ENCODE measurements around the gene ENPP1.

The ENPP1 gene

GRCh38 chr6:131804131-131804530 lies 3.7 kb upstream of the ENPP1 start:
- peaks cover 0 to 9% of the 10 kb centered on the region in 2 donors for H3K27me3 ChIP-seq (ENCODE audit: control insufficient read depth in 1 of 2, insufficient read depth in 2 of 2, low read length in 2 of 2)
- no peak overlapping the region for H3K4me3 ChIP-seq (ENCODE audit: low read depth in 1 of 2, low read length in 2 of 2)
- no peaks in the 10 kb centered on the region for H3K9me3 ChIP-seq (ENCODE audit: control insufficient read depth in 1 of 2, low read length in 2 of 2)
- no peaks in the 10 kb centered on the region for H3K36me3 ChIP-seq (ENCODE audit: control insufficient read depth in 1 of 2, insufficient read depth in 2 of 2, low read length in 2 of 2)
- H3K9ac ChIP-seq (ENCODE audit: low read depth in 1 of 2, low read length in 2 of 2): no peak overlapping the region
- peaks cover 7 to 12% of the 10 kb centered on the region in 2 donors for H3K4me1 ChIP-seq (ENCODE audit: control insufficient read depth in 1 of 2, insufficient read depth in 2 of 2, low read length in 2 of 2)
- H3K27ac ChIP-seq (ENCODE audit: low read depth, low read length): no peak overlapping the region

GRCh38 chr6:131807321-131807643 lies 538 bp upstream of the ENPP1 start:
- Histone ChIP-seq H3K27ac (ENCODE audit: low read depth, low read length) (no peak overlapping the region), H3K36me3 (ENCODE audit: control insufficient read depth in 1 of 2, insufficient read depth in 2 of 2, low read length in 2 of 2) (no peaks in the 10 kb centered on the region), H3K4me1 (ENCODE audit: control insufficient read depth in 1 of 2, insufficient read depth in 2 of 2, low read length in 2 of 2) (peaks cover 7 to 12% of the 10 kb centered on the region in 2 donors), H3K9me3 (ENCODE audit: control insufficient read depth in 1 of 2, low read length in 2 of 2) (no peaks in the 10 kb centered on the region), H3K9ac (ENCODE audit: low read depth in 1 of 2, low read length in 2 of 2) (peak overlapping the region; percentile 34 to 44), H3K27me3 (ENCODE audit: control insufficient read depth in 1 of 2, insufficient read depth in 2 of 2, low read length in 2 of 2) (peaks cover 0 to 15% of the 10 kb centered on the region in 2 donors), H3K4me3 (ENCODE audit: low read depth in 1 of 2, low read length in 2 of 2) (peak overlapping the region; percentile 77 to 81)

- peaks cover 0 to 15% of the 10 kb centered on the region in 2 donors for H3K27me3 ChIP-seq (ENCODE audit: control insufficient read depth in 1 of 2, insufficient read depth in 2 of 2, low read length in 2 of 2)
- H3K4me3 ChIP-seq (ENCODE audit: low read depth in 1 of 2, low read length in 2 of 2): peak overlapping the region; percentile 71 to 73
- no peak overlapping the region for H3K27ac ChIP-seq (ENCODE audit: low read depth, low read length)
- peak overlapping the region in 1 of 2 donors; percentile 16 for H3K9ac ChIP-seq (ENCODE audit: low read depth in 1 of 2, low read length in 2 of 2)
- peaks cover 7 to 12% of the 10 kb centered on the region in 2 donors for H3K4me1 ChIP-seq (ENCODE audit: control insufficient read depth in 1 of 2, insufficient read depth in 2 of 2, low read length in 2 of 2)
- no peaks in the 10 kb centered on the region for H3K36me3 ChIP-seq (ENCODE audit: control insufficient read depth in 1 of 2, insufficient read depth in 2 of 2, low read length in 2 of 2)
- no peaks in the 10 kb centered on the region for H3K9me3 ChIP-seq (ENCODE audit: control insufficient read depth in 1 of 2, low read length in 2 of 2)
These were observed 845 bp downstream of the ENPP1 start for GRCh38 chr6:131808460-131809269.

- no peak overlapping the region for H3K4me3 ChIP-seq (ENCODE audit: low read depth in 1 of 2, low read length in 2 of 2)
- H3K4me1 ChIP-seq (ENCODE audit: control insufficient read depth in 1 of 2, insufficient read depth in 2 of 2, low read length in 2 of 2): peaks cover 7 to 12% of the 10 kb centered on the region in 2 donors
- H3K27me3 ChIP-seq (ENCODE audit: control insufficient read depth in 1 of 2, insufficient read depth in 2 of 2, low read length in 2 of 2): peaks cover 0 to 15% of the 10 kb centered on the region in 2 donors
- H3K9ac ChIP-seq (ENCODE audit: low read depth in 1 of 2, low read length in 2 of 2): no peak overlapping the region
- H3K36me3 ChIP-seq (ENCODE audit: control insufficient read depth in 1 of 2, insufficient read depth in 2 of 2, low read length in 2 of 2): no peaks in the 10 kb centered on the region
- H3K27ac ChIP-seq (ENCODE audit: low read depth, low read length): no peak overlapping the region
- no peaks in the 10 kb centered on the region for H3K9me3 ChIP-seq (ENCODE audit: control insufficient read depth in 1 of 2, low read length in 2 of 2)
These were observed 3.7 kb downstream of the ENPP1 start for GRCh38 chr6:131811500-131811899.

GRCh38 chr6:131813991-131814390 lies 6.2 kb downstream of the ENPP1 start:
- Histone ChIP-seq H3K27ac (ENCODE audit: low read depth, low read length) (no peak overlapping the region), H3K9ac (ENCODE audit: low read depth in 1 of 2, low read length in 2 of 2) (no peak overlapping the region), H3K27me3 (ENCODE audit: control insufficient read depth in 1 of 2, insufficient read depth in 2 of 2, low read length in 2 of 2) (peaks cover 0 to 7% of the 10 kb centered on the region in 2 donors), H3K4me1 (ENCODE audit: control insufficient read depth in 1 of 2, insufficient read depth in 2 of 2, low read length in 2 of 2) (no peaks in the 10 kb centered on the region), H3K4me3 (ENCODE audit: low read depth in 1 of 2, low read length in 2 of 2) (no peak overlapping the region), H3K9me3 (ENCODE audit: control insufficient read depth in 1 of 2, low read length in 2 of 2) (no peaks in the 10 kb centered on the region), H3K36me3 (ENCODE audit: control insufficient read depth in 1 of 2, insufficient read depth in 2 of 2, low read length in 2 of 2) (no peaks in the 10 kb centered on the region)

- Histone ChIP-seq H3K4me3 (ENCODE audit: low read depth in 1 of 2, low read length in 2 of 2) (no peak overlapping the region), H3K9me3 (ENCODE audit: control insufficient read depth in 1 of 2, low read length in 2 of 2) (no peaks in the 10 kb centered on the region), H3K27ac (ENCODE audit: low read depth, low read length) (no peak overlapping the region), H3K9ac (ENCODE audit: low read depth in 1 of 2, low read length in 2 of 2) (no peak overlapping the region), H3K27me3 (ENCODE audit: control insufficient read depth in 1 of 2, insufficient read depth in 2 of 2, low read length in 2 of 2) (no peaks in the 10 kb centered on the region), H3K4me1 (ENCODE audit: control insufficient read depth in 1 of 2, insufficient read depth in 2 of 2, low read length in 2 of 2) (peaks cover 5 to 7% of the 10 kb centered on the region in 2 donors), H3K36me3 (ENCODE audit: control insufficient read depth in 1 of 2, insufficient read depth in 2 of 2, low read length in 2 of 2) (no peaks in the 10 kb centered on the region)
These were observed 9.0 kb downstream of the ENPP1 start for GRCh38 chr6:131816869-131817268.

GRCh38 chr6:131819572-131820124 lies 11.8 kb downstream of the ENPP1 start:
- no peaks in the 10 kb centered on the region for H3K9me3 ChIP-seq (ENCODE audit: control insufficient read depth in 1 of 2, low read length in 2 of 2)
- H3K27me3 ChIP-seq (ENCODE audit: control insufficient read depth in 1 of 2, insufficient read depth in 2 of 2, low read length in 2 of 2): no peaks in the 10 kb centered on the region
- H3K9ac ChIP-seq (ENCODE audit: low read depth in 1 of 2, low read length in 2 of 2): no peak overlapping the region
- H3K4me1 ChIP-seq (ENCODE audit: control insufficient read depth in 1 of 2, insufficient read depth in 2 of 2, low read length in 2 of 2): peaks cover 5 to 7% of the 10 kb centered on the region in 2 donors
- H3K4me3 ChIP-seq (ENCODE audit: low read depth in 1 of 2, low read length in 2 of 2): no peak overlapping the region
- no peak overlapping the region for H3K27ac ChIP-seq (ENCODE audit: low read depth, low read length)
- no peaks in the 10 kb centered on the region for H3K36me3 ChIP-seq (ENCODE audit: control insufficient read depth in 1 of 2, insufficient read depth in 2 of 2, low read length in 2 of 2)

GRCh38 chr6:131821010-131821807 lies 13.4 kb downstream of the ENPP1 start:
- H3K36me3 ChIP-seq (ENCODE audit: control insufficient read depth in 1 of 2, insufficient read depth in 2 of 2, low read length in 2 of 2): no peaks in the 10 kb centered on the region
- no peak overlapping the region for H3K4me3 ChIP-seq (ENCODE audit: low read depth in 1 of 2, low read length in 2 of 2)
- no peak overlapping the region for H3K27ac ChIP-seq (ENCODE audit: low read depth, low read length)
- peaks cover 5 to 7% of the 10 kb centered on the region in 2 donors for H3K4me1 ChIP-seq (ENCODE audit: control insufficient read depth in 1 of 2, insufficient read depth in 2 of 2, low read length in 2 of 2)
- H3K9ac ChIP-seq (ENCODE audit: low read depth in 1 of 2, low read length in 2 of 2): no peak overlapping the region
- H3K27me3 ChIP-seq (ENCODE audit: control insufficient read depth in 1 of 2, insufficient read depth in 2 of 2, low read length in 2 of 2): no peaks in the 10 kb centered on the region
- no peaks in the 10 kb centered on the region for H3K9me3 ChIP-seq (ENCODE audit: control insufficient read depth in 1 of 2, low read length in 2 of 2)

- H3K27ac ChIP-seq (ENCODE audit: low read depth, low read length): no peak overlapping the region
- peak overlapping the region in 1 of 2 donors; percentile 12 for H3K4me3 ChIP-seq (ENCODE audit: low read depth in 1 of 2, low read length in 2 of 2)
- peaks cover 5 to 7% of the 10 kb centered on the region in 2 donors for H3K4me1 ChIP-seq (ENCODE audit: control insufficient read depth in 1 of 2, insufficient read depth in 2 of 2, low read length in 2 of 2)
- no peak overlapping the region for H3K9ac ChIP-seq (ENCODE audit: low read depth in 1 of 2, low read length in 2 of 2)
- H3K9me3 ChIP-seq (ENCODE audit: control insufficient read depth in 1 of 2, low read length in 2 of 2): no peaks in the 10 kb centered on the region
- no peaks in the 10 kb centered on the region for H3K36me3 ChIP-seq (ENCODE audit: control insufficient read depth in 1 of 2, insufficient read depth in 2 of 2, low read length in 2 of 2)
- no peaks in the 10 kb centered on the region for H3K27me3 ChIP-seq (ENCODE audit: control insufficient read depth in 1 of 2, insufficient read depth in 2 of 2, low read length in 2 of 2)
These were observed 14.3 kb downstream of the ENPP1 start for GRCh38 chr6:131822119-131822518.
